Measurements from ENCODE around the gene HSP90AB1. TPM values are rescaled to one million over a fixed set of nuclear protein-coding genes. Genes with fewer than 3 reads are reported as not detected.
A peak's percentile ranks its signal among the peaks of the same experiment; 100 is the strongest.
"Not testable (repeated sequence)": the region's sequence is repeated elsewhere in the genome, so short reads cannot be mapped to it uniquely, and the experiment has no call there.

The HSP90AB1 gene
- total RNA-seq, 1 donor from 2014 or later, result 558 TPM

DNA sequence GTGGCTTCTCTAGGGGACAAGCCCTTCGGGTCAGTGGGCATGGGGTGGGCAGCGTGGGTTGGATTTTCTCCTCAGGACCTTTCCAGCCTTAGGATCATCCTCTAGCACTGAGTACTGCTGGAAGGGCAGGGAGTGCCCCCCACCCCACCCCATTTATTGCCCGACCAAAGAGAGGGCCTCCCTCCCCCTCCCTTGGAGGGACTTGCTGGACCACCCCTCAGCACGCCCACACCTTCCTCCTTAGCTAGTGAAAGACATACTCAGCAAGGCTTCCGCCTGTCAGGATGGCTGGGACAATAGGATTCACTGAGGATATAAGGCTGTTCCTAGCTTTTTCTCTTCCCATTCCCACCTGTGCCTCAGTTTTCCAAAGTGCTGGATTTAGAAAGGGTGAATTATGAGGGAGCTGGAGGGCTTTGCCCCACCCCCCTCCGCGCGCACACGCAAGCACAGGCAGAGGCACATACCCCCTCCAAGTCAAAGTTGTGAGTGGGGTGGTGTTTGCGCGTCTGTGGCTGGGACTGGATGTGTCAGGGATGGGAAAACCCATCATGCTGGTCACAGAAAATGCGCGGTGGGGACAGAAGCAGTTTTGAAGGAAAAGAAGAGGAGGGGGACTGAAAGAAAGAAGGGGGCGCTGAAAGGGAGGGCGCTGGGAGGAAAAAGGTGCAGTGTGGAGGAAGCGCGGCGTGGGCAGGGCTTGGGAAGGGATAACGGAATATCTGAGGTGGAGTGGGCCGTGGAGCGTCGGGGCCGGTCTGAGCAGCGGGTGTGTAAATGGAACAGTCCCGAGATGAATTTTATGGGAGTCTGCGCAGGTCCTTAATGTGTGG is 24.2 kb upstream of the HSP90AB1 start:
- peak; percentile 50 for DNase-seq

DNA sequence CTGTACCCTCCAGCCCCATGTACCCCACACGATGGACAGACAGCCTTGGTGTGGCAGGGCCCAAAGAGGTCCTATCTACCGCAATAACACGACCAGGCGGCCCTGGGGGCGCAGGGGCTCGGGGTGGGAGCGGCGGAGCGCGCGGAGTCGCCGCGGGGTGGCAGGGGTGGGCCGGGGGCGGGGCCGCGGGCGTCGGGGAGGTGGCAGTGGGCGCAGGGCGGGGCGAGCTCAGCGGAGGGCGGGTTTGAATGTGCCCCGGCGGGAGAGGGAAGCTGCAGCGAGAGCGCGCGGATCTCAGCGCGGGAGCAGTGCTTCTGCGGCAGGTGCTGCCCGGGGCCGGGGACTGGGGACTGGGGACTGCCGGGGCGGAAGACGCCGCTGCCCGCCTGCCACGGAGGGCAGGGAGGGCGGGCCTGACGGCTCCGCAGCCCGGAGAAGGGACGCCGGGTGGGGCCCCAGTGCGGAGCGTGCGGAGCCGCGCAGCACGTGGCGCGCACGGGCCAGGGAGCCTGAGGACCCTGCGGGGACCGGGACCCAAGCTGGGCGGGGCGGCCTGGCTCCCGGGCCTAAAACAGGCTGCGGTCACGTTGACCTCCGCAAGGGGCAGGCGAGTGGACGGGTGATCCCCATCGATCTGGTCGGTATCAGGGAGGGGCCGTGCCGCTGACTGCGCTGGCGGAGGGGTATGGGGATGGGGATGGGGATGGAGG is 23.4 kb upstream of the HSP90AB1 start, which contains the start of gene SLC29A1:
Gene SLC29A1 (plus strand): TSS at position 277 of the 710 bp plus-strand sequence. CDS start 3,719 bp downstream, outside the sequence.
- DNase-seq, result peak; percentile 76

DNA sequence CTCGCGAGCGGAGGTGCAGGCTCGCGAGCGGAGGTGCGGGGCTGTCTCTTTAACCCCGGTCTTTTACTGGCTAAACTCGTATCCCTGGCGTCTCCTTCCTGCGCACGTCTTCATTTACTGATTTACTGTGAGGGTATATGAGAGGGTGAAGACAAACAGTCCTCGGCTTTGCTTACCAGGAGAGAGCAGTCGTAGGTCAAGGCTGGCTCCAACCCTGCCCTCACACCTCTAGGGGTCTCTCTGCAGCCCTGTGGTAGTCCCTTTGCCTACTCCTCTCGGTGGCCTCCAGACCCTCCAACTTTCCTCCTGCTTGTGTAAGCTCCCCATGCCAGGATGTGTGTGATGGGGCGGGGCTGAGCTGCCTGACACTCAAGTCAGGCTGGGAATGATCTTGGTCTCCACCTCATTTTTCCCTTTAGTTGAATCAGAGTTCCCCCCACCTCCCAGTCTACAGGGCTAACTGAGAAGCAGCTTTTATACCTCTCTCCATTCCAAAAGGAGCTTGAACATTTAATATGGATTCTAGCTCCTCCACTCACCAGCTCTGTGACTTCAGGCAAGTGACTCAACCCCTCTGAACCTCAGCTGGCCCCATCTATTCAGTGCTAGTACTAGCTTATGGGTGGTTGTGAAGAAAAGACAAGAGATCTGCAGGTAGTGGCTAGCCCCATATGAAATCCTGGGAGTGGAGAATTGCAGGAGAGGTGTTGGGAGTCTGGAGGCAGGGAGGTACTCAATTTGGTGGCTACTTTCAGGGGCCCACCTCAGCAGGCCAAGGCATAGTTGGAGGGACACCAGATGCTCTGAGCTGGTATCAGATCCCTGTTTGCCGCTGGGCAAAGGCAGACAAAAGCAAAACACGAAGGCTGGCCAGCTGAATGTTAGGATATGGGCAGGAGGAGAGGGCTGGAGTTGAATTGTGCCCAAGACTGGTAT is 22.6 kb upstream of the HSP90AB1 start:
- peak; percentile 56 for DNase-seq

DNA sequence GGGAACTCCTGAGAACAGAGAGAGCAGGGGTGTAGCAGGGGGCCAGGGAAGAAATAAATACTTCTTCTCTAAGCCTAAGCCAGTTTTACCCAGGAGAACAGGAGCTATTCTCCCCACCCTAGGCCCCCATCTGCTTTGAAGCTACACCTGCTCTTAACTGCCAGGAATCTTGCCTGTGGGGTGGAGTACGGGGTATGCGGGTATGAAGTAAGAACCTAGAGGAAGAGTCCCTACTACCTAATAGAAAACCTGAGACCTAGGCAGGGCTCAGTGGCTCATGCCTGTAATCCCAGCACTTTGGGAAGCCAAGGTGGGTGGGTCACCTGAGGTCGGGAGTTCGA is 22.0 kb upstream of the HSP90AB1 start:
- DNase-seq, result no peak

DNA sequence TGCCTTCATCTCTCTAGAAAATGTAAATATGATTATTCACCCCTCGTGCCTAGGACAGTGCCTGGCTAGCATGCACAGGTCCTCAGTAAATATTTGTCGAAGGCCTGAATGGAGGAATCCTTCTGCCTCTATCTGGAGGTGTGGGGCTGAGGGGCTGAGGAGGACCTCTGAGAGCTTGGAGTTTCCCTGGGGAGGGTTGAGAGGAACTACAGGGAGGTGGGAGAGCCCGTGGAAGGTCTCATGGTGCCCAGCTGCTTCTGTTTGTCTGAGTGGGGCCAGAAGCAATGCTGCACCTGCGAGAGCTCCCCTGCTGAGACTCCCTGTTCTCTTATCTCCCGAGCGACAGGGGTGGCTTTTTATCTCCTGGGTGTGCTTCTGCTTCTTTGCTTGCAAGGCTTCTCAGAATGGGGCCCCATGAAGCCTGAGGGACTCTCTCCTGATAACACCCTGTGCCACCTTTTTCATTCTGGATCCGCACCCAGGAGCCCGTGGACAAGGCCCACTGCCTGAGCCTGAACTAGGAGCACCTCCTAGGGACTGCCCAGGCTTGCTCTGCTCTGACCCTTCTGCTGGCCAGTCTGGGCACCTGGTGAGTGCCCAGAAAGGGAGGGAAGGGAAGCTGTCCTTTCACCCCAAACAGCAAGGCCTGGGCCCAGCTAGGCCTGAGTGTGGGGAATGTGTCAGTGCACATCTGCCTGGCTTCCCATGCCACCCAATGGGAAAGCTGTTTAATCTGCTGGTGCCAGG is 21.1 kb upstream of the HSP90AB1 start:
- no peak for DNase-seq

DNA sequence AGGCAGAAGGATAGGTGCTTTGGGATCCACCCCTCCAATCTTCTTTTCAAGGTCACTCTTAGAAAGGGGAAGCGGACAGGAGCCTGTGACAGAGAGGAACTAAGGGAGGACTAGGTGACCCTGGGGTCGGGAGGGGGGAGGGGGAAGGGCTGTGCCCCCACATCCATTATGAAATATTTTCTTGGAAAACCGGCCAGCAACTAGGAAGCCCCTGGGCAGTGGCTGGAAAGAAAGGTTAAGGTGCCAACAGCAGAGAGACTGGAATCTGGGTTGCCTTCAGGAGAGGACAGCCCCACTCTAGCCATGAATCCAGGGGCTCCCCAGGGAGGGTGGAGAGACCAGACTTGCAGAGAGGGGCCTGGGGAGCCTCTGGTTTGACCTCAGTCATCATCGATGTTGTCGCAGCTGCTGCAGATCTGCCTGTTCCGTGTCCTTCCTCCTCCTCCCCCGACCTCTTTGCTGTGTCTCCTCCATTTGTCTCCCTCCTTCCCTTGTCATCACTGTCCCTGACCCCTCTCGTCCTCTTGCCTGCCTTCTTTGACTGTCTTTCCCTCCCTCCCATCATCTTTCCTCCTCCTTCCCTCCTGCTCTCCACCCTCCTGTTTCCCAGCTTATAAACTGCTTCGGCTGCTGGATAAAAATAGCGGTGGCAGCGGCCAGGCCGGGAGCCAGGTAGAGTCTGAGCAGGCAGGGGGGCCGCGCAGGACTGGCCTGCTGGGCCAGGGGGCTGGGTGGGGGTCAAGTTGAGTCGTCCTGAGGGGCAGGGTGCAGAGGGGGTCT is 20.3 kb upstream of the HSP90AB1 start:
- no peak for DNase-seq

DNA sequence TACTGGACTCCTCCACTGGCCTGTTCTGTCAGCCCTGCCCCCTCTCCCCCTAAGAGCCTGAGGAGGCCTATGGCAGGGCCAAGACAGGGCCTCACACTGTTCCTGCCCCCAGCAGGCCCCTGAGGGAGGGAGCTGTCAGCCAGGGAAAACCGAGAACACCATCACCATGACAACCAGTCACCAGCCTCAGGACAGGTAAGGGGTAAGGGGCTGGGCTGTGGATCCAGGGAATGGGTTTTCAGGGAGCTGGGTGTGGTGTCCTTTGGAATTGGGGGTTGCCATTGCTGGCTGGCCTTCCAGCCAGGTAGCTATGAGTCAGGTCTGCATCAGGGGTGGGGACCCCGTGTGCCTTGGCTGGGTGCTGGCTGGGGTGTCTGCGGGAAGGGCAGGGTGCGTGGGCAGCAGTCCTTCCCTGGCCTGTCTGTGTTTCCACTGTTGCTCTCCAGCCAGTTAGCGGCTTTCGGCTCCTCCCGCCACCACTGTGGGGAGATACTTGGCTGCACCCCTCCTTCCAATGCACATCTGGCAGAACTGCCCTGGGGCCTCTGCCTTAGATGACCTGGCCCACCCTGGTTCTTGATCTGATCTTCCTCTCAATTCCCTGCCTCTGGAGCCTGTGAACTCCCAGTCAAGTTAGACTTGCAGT is 19.6 kb upstream of the HSP90AB1 start:
- DNase-seq, result no peak

DNA sequence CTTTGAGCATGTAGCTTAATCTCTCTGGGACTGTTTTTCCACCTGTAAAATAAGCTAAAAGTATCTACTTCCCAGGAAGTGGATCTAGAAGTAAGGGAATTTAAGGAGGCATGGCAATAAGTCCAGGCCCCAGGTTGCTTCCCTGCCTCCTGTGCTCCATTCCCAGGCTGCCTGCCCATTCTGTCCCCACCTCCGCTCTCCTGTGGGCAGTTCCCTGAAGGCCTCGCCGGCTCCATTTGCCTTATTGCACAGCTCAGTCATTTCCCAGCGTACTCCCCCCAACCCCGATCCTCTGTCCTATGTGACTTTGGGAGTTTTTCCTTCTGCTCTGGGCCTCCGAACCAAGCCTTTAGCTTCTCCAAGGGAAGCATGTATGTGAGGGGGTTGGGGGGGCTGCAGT is 18.9 kb upstream of the HSP90AB1 start:
- no peak for DNase-seq

DNA sequence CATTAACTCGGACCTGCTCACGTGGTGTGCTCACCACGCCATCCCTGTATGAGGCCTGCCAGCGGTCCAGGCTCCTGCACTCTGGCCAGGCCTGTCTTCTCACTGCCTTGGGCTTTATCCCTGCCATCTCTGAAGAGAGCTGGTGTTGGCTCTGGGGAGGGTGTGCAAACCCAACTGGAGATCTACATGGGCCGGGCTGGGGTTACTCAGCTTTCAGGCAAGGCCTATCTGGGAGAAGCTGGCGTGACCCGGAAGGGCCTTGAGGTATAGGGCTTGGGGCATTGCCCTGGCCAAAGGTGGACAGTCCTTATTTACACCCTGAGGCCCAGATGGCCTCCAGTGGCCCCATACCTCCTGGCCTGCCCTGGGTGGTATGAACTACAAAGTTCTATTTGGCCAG is 18.5 kb upstream of the HSP90AB1 start:
- DNase-seq, result no peak

DNA sequence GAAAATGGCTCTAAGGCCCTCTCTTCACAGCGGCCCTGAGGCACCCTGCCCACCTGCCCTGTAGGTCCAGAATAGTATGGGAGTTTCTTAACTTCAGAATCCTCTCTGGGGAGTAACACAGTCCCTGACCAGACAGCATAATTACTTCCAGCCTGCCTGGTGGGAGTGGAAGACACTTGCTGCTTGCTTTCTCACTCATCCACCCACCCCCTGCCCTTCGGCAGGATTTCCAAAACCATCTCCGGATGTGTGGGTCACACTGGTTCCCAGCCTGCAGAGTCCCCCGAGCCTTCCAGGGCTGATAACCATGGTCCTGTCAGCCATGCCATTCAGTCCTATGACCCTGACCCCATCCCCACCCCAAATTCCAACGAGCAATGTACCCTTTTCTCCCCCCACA is 18.1 kb upstream of the HSP90AB1 start:
- DNase-seq, result no peak

DNA sequence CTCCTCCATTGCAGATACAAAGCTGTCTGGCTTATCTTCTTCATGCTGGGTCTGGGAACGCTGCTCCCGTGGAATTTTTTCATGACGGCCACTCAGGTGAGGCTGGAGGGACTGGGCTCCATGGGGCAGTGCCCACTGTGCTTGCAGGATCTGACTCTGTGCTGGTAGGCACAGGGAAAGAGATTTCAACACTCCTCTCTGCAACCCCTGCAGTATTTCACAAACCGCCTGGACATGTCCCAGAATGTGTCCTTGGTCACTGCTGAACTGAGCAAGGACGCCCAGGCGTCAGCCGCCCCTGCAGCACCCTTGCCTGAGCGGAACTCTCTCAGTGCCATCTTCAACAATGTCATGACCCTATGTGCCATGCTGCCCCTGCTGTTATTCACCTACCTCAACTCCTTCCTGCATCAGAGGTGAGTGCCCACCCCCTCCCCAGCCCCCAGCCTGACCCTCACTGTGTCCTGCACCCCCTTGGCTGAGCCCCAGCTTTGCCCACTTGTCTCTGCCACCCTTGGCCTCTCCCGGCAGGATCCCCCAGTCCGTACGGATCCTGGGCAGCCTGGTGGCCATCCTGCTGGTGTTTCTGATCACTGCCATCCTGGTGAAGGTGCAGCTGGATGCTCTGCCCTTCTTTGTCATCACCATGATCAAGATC is 17.4 kb upstream of the HSP90AB1 start:
- no peak for DNase-seq

DNA sequence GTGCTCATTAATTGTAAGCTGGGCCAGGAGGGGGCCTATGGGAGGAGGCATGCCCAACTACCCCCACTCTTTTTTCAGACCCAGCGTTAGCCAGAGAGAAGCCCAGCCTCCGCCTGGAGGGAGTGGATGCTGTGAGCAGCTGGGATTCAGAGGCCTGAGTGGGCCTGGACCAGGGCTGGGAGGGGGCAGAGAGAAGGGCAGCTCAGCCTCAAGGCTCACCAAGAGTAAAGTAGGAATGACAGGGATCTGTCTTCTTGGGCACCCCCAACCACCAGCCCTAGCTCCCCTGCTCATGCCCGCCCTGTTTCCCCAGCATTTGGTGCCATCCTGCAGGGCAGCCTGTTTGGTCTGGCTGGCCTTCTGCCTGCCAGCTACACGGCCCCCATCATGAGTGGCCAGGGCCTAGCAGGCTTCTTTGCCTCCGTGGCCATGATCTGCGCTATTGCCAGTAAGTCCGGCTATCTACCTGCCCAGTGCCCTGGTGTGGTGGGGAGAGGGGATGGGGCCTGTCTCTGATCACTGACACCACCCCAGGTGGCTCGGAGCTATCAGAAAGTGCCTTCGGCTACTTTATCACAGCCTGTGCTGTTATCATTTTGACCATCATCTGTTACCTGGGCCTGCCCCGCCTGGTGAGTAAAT is 16.7 kb upstream of the HSP90AB1 start:
- no peak for DNase-seq

DNA sequence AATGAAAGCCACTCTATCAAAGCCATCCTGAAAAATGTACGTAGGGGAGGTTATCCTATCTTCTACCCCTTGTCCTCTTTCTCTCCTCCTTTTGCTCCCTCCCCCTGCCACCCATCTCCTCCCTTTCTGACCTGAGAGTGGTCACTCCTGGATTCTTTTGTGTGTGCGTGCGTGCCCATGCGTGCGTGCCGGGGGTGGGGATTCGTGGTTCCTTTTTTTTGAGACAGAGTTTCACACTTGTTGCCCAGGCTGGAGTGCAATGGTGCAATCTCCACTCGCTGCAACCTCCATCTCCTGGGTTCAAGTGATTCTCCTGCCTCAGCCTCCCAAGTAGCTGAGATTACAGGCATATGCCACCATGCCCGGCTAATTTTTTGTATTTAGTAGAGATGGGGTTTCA is 15.5 kb upstream of the HSP90AB1 start:
- not testable (repeated sequence) for DNase-seq

DNA sequence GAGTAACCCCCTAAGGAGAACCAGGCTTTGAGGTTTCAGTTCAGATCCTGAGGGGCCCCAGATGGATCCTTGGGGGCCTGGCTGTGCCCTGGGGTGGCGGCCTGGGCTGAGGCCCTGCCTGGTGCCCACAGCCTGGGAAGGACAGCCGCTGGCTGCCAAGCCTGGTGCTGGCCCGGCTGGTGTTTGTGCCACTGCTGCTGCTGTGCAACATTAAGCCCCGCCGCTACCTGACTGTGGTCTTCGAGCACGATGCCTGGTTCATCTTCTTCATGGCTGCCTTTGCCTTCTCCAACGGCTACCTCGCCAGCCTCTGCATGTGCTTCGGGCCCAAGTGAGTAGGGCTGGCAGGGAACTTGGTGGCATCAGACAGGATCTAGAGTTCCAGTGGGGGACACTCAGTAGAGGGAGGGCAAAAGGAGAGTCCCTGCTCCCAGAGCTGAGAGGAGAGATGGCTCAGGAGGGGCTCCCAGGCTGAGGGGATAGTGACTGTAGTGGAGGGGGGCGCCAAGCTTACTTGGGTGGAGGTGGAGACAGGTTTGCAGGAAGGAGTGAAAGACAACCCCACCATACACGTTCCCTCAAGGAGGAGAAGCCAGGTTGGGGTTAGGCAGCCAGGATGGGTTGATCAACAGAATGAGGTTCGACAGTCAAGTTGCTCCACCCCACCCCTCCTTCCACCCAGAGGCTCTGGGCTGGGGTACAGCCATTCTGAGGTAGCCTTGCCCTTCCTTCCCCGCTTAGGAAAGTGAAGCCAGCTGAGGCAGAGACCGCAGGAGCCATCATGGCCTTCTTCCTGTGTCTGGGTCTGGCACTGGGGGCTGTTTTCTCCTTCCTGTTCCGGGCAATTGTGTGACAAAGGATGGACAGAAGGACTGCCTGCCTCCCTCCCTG is 14.0 kb upstream of the HSP90AB1 start:
- DNase-seq, result no peak

DNA sequence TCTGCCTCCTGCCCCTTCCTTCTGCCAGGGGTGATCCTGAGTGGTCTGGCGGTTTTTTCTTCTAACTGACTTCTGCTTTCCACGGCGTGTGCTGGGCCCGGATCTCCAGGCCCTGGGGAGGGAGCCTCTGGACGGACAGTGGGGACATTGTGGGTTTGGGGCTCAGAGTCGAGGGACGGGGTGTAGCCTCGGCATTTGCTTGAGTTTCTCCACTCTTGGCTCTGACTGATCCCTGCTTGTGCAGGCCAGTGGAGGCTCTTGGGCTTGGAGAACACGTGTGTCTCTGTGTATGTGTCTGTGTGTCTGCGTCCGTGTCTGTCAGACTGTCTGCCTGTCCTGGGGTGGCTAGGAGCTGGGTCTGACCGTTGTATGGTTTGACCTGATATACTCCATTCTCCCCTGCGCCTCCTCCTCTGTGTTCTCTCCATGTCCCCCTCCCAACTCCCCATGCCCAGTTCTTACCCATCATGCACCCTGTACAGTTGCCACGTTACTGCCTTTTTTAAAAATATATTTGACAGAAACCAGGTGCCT is 13.3 kb upstream of the HSP90AB1 start:
- no peak for DNase-seq

DNA sequence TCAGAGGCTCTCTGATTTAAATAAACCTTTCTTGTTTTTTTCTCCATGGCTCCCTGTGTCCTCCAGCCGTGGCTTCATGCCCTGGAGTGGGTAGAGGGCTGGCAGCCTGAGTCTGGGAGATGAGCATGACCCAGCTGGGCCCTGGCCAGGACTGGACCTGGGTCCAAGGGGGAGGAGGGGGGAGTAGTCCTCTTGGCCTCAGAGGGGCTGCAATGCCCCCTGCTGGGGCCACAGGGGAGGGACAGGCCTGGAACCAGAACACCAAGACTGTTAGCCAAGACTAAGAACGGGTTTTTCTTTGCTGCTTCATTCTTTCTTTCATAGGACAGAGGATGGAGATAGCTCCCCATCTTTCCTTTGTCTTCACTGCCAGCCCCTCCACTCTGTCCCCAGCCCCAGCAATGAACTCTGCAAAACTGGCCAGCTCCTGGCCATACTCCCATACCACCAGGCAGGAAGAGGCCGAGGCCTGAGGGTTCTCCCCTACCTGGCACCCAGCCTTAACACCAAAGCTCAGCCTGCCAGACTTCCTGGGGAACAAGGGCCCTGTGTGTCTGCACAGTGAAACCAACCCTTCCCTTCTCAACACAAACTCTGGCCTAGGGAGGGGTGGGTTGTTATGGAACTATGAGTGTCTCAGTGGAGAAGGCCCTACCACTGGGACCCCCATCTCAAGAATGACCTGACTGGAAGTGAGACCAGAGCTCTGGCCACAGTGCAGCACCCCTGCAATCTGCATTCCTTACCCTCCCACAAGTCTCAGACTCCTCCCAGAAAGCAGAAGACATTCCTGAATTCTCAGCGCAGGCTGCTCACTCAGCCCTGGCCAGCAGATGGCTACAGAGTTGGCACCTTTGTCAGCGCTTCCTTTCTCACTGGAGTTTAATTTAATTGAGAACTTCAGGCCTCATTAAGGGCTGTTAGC is 12.5 kb upstream of the HSP90AB1 start:
- DNase-seq, result peak; percentile 81

DNA sequence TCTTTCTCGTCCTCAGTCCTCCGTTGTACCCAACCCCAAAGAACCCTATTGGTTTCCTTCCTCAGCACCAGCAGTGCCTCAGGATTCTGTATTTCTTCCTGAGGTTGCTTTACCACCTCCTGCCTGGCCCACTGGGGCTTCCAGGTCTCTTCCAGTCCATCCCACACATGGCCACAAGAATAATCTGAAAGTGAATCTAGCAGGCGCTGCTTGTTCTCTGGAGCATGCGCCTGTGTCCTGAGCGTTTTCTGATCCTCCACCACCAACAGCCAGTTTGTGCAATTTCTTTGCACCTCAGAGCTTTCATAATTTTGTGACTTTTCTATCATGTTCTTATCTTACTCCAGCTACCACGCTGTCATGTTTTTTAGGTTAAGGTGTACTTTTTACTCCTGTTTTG is 11.6 kb upstream of the HSP90AB1 start:
- no peak for DNase-seq

All from dermis blood vessel endothelial cell (primary cell).